WTC11 (cell line): Measurements from ENCODE around the gene TLR3. TPM values are rescaled to one million over a fixed set of nuclear protein-coding genes. Genes with fewer than 3 reads are reported as not detected.

Source experiments
- ATAC-seq: fragments of 200-7000 bp; cut with Tn5 transposase; 2 replicates; pipeline ENCODE4 v1.10.0; 2021; ENCODE audit warnings: mild to moderate bottlenecking, moderate library complexity
- CTCF ChIA-PET: fragments of 300-600 bp; sonication (Branson Sonifier 250); formaldehyde crosslinking; loops from one replicate; lab custom pipeline; 2021; ENCODE audit warnings: antibody characterized with exemption; lab: Charles Lee
- POLR2A ChIA-PET: fragments of 350-600 bp; sonication (Branson Sonifier 250); formaldehyde crosslinking; loops from one replicate; lab custom pipeline; 2021; ENCODE audit warnings: antibody characterized with exemption; lab: Charles Lee
- DNase-seq: peaks from one replicate; pipeline ENCODE4 v3.0.0; 2021; ENCODE audit warnings: low spot score
- H3K27ac Mint-ChIP-seq: 2 replicates; pipeline ENCODE4 v1.8.0; 2021; ENCODE audit warnings: mixed read lengths
- H3K27me3 Mint-ChIP-seq: 2 replicates; pipeline ENCODE4 v1.8.0; 2021; ENCODE audit warnings: low read depth, mild to moderate bottlenecking, moderate library complexity, mixed read lengths
- H3K36me3 Mint-ChIP-seq: 2 replicates; pipeline ENCODE4 v1.8.0; 2021; ENCODE audit warnings: mixed read lengths
- H3K4me1 Mint-ChIP-seq: 2 replicates; pipeline ENCODE4 v1.8.0; 2022; ENCODE audit warnings: mixed read lengths
- H3K4me3 Mint-ChIP-seq: 2 replicates; pipeline ENCODE4 v1.8.0; 2021; ENCODE audit warnings: mild to moderate bottlenecking, moderate library complexity, mixed read lengths
- H3K9me3 Mint-ChIP-seq: 2 replicates; pipeline ENCODE4 v1.8.0; 2021; ENCODE audit warnings: mixed read lengths
- EMX1 ChIP-seq: fragments of 250-450 bp; sonication (Bioruptor Pico); IDR thresholded peaks from 2 replicates; pipeline ENCODE4 v1.8.0; 2021; ENCODE audit warnings: mild to moderate bottlenecking
- KAT7 ChIP-seq: sonication (generic); formaldehyde crosslinking; IDR thresholded peaks from 2 replicates; pipeline ENCODE4 v1.8.1; 2023; ENCODE audit warnings: missing genetic modification reagents, mild to moderate bottlenecking, borderline replicate concordance
- MYBL2 ChIP-seq: sonication (generic); formaldehyde crosslinking; IDR thresholded peaks from 2 replicates; pipeline ENCODE4 v1.8.1; 2023; ENCODE audit warnings: mild to moderate bottlenecking, moderate library complexity, missing genetic modification reagents
- NR1H2 ChIP-seq: sonication (generic); formaldehyde crosslinking; IDR thresholded peaks from 2 replicates; pipeline ENCODE4 v1.9.0; 2021; ENCODE audit warnings: mild to moderate bottlenecking, moderate library complexity, missing genetic modification reagents
- TCF7 ChIP-seq: sonication (generic); formaldehyde crosslinking; IDR thresholded peaks from 2 replicates; pipeline ENCODE4 v1.8.0; 2022; ENCODE audit warnings: mild to moderate bottlenecking, low read depth, missing genetic modification reagents, moderate library complexity
- ZBTB21 ChIP-seq: sonication (generic); formaldehyde crosslinking; IDR thresholded peaks from 2 replicates; pipeline ENCODE4 v1.8.1; 2023; ENCODE audit warnings: mild to moderate bottlenecking, missing genetic modification reagents, borderline replicate concordance
- ZNF138 ChIP-seq: sonication (generic); formaldehyde crosslinking; conservative IDR thresholded peaks from 2 replicates; pipeline ENCODE4 v1.8.1; 2022; ENCODE audit warnings: mild to moderate bottlenecking, moderate library complexity, missing genetic modification reagents
- ZNF263 ChIP-seq: sonication (generic); formaldehyde crosslinking; IDR thresholded peaks from 2 replicates; pipeline ENCODE4 v1.8.1; 2022; ENCODE audit warnings: low read depth, mild to moderate bottlenecking, moderate library complexity, missing genetic modification reagents
- ZNF671 ChIP-seq: fragments of 250-450 bp; sonication (Bioruptor Pico); IDR thresholded peaks from 2 replicates; pipeline ENCODE4 v1.8.0; 2021; ENCODE audit warnings: mild to moderate bottlenecking
- total RNA-seq: library from RNA; stranded (reverse); gene quantifications from 3 replicates; pipeline ENCODE4 v1.2.3, GENCODE V29; 2021
- TF ChIP-seq, protein P1 (sequence below): sonication (generic); formaldehyde crosslinking; IDR thresholded peaks from 2 replicates; pipeline ENCODE4 v1.8.1; 2023; ENCODE audit warnings: mild to moderate bottlenecking, moderate library complexity, missing genetic modification reagents
- TF ChIP-seq, protein P2 (sequence below): sonication (generic); formaldehyde crosslinking; IDR thresholded peaks from 2 replicates; pipeline ENCODE4 v1.8.0; 2022; ENCODE audit warnings: mild to moderate bottlenecking, missing genetic modification reagents
- TF ChIP-seq, protein P3 (sequence below): fragments of 200-600 bp; IDR thresholded peaks from 2 replicates; pipeline ENCODE4 v1.8.0; 2022; ENCODE audit warnings: antibody characterized with exemption
- TF ChIP-seq, protein P4 (sequence below): sonication (generic); formaldehyde crosslinking; IDR thresholded peaks from 2 replicates; pipeline ENCODE4 v1.8.0; 2023; ENCODE audit warnings: missing genetic modification reagents, mild to moderate bottlenecking, borderline replicate concordance

The TLR3 gene
- total RNA-seq, 1 experiment from 2014 or later, result 1.8 TPM

DNA sequence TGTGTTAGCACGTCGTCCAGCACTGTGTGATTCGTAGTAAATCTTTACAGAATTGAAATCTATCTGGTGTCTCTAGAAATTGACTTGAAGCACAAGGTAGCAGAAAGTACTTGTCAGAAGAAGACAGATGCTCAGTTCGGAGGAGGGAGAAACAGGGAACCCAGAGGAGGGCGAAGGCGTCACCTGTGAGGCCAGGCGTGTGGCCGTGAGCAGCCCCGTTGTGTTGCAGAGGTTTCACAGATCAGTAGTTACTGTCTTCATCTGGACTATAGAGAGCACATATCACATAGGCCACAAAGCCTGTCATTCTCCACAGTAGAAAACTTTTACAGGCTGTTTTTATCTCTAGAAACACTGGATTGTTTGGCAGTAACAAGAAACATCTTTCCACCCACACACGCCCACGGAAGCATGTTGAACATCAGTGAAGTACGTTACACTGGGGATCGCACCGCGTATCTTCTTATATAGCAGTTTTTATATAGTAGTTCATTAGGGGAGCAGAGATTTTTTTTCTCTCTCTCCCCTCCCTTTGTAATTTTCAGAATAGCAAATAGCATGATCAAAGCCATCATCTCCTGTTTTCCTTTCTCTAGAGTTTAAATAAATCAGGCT lies 48.1 kb upstream of the TLR3 start:
- Mint-ChIP-seq H3K4me3 (no peak overlapping the region), H3K27ac (no peak overlapping the region)
- POLR2A ChIA-PET, result interaction anchor here (0.6 kb wide), 2 partner anchors 48 to 374 kb away, joined by 4 read pairs; no protein-coding TSS in a partner anchor
- TF ChIP-seq MYBL2 (no peak), ZNF138 (CRISPR knock-in tag) (no peak), KAT7 (CRISPR knock-in tag) (no peak)
- TF ChIP-seq, all 79 proteins: peak for 0
- CTCF ChIA-PET, result interaction anchor here (0.6 to 1.7 kb wide), 25 partner anchors 8 to 549 kb away, joined by 3 to 78 read pairs (median 4); partner anchors contain the start of genes CCDC110, PDLIM3 and SORBS2
- Mint-ChIP-seq H3K9me3 (peaks cover 6% of the 10 kb centered on the region), H3K36me3 (peaks cover 3% of the 10 kb centered on the region), H3K4me1 (peaks cover 34% of the 10 kb centered on the region), H3K27me3 (peaks cover 7% of the 10 kb centered on the region)
- ATAC-seq, result no peak
- DNase-seq, result no peak

DNA sequence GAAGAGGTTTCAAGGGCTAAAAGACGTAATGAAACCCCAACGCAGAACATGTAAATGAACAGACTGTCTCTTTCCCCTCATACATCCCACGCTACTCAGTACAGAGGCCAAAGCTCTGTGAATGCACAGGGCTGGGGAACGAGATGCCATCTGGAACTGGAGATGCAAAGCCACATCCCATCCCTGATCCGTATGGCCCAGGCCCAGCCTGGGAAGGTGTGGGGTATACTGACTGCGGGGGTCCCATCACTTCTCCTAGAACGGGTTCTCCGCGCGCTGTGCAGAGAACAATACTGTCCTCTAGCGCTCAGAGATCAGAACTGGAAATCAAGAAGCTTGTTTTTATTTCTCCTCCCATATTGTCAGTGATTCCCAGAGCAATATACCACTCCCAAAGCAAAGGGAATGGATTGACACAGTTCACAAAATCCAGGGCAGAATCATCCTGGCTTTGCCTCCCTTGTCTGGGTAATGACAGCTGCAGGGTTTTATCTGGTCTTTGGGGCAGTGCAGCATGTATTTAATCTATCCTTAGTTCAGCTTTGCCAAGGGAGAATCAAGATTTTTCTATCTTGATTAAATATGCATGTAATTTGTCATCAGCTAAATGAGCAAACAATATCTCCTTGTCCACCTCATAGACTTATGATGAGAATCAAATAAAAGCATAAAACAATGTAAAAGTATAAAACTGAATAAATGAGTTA lies 47.3 kb upstream of the TLR3 start:
- Mint-ChIP-seq H3K36me3 (peaks cover 9% of the 10 kb centered on the region), H3K27me3 (peaks cover 7% of the 10 kb centered on the region), H3K4me1 (peaks cover 35% of the 10 kb centered on the region), H3K4me3 (no peak overlapping the region), H3K9me3 (peaks cover 7% of the 10 kb centered on the region), H3K27ac (no peak overlapping the region)
- POLR2A ChIA-PET, result interaction anchor here (0.6 kb wide), 3 partner anchors 49 to 375 kb away, joined by 3 to 4 read pairs (median 4); no protein-coding TSS in a partner anchor
- peak; percentile 73 for DNase-seq
- TF ChIP-seq ZBTB21 (CRISPR knock-in tag) (0 out of 2 replicates have a peak, but pooled peaks have one; percentile 35), ZNF671 (CRISPR knock-in tag) (no peak), ZNF263 (CRISPR knock-in tag) (no peak), NR1H2 (CRISPR knock-in tag) (no peak), TCF7 (CRISPR knock-in tag) (no peak), EMX1 (CRISPR knock-in tag) (no peak)
- TF ChIP-seq, protein P1, sequence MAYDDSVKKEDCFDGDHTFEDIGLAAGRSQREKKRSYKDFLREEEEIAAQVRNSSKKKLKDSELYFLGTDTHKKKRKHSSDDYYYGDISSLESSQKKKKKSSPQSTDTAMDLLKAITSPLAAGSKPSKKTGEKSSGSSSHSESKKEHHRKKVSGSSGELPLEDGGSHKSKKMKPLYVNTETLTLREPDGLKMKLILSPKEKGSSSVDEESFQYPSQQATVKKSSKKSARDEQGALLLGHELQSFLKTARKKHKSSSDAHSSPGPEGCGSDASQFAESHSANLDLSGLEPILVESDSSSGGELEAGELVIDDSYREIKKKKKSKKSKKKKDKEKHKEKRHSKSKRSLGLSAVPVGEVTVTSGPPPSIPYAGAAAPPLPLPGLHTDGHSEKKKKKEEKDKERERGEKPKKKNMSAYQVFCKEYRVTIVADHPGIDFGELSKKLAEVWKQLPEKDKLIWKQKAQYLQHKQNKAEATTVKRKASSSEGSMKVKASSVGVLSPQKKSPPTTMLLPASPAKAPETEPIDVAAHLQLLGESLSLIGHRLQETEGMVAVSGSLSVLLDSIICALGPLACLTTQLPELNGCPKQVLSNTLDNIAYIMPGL (CRISPR knock-in tag), result 0 out of 2 replicates have a peak, but pooled peaks have one; percentile 46
- TF ChIP-seq, protein P2, sequence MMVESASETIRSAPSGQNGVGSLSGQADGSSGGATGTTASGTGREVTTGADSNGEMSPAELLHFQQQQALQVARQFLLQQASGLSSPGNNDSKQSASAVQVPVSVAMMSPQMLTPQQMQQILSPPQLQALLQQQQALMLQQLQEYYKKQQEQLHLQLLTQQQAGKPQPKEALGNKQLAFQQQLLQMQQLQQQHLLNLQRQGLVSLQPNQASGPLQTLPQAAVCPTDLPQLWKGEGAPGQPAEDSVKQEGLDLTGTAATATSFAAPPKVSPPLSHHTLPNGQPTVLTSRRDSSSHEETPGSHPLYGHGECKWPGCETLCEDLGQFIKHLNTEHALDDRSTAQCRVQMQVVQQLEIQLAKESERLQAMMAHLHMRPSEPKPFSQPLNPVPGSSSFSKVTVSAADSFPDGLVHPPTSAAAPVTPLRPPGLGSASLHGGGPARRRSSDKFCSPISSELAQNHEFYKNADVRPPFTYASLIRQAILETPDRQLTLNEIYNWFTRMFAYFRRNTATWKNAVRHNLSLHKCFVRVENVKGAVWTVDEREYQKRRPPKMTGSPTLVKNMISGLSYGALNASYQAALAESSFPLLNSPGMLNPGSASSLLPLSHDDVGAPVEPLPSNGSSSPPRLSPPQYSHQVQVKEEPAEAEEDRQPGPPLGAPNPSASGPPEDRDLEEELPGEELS (CRISPR knock-in tag), result no peak
- TF ChIP-seq, protein P3, sequence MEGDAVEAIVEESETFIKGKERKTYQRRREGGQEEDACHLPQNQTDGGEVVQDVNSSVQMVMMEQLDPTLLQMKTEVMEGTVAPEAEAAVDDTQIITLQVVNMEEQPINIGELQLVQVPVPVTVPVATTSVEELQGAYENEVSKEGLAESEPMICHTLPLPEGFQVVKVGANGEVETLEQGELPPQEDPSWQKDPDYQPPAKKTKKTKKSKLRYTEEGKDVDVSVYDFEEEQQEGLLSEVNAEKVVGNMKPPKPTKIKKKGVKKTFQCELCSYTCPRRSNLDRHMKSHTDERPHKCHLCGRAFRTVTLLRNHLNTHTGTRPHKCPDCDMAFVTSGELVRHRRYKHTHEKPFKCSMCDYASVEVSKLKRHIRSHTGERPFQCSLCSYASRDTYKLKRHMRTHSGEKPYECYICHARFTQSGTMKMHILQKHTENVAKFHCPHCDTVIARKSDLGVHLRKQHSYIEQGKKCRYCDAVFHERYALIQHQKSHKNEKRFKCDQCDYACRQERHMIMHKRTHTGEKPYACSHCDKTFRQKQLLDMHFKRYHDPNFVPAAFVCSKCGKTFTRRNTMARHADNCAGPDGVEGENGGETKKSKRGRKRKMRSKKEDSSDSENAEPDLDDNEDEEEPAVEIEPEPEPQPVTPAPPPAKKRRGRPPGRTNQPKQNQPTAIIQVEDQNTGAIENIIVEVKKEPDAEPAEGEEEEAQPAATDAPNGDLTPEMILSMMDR, result peak; percentile 58
- CTCF ChIA-PET, result interaction anchor here (0.6 to 1.7 kb wide), 50 partner anchors 8 to 1372 kb away, joined by 3 to 78 read pairs (median 4); partner anchors contain the start of genes CASP3, CCDC110, PDLIM3 and PRIMPOL
- peak; percentile 97 for ATAC-seq

DNA sequence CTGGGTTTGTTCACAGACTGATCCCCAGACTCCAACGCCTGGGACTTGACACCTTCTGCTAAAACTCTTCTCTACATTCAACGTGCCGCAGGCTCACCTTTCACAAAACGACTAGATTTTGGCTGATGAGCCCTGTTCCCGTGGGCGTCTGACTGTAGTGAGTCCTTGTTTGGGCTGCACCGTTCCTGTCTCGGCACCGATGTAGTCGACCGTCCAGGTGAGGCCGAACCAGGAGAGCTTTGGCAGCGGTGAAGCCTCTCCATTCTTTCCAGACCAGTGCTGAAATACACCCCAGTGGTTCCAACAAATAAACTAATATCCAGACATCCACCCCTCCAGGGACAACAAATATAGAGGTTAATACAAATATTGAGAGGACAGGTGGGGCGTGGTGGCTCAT lies 45.0 kb upstream of the TLR3 start:
- POLR2A ChIA-PET, result no interaction called here
- no peak overlapping the region for H3K27ac Mint-ChIP-seq
- TF ChIP-seq, protein P4, sequence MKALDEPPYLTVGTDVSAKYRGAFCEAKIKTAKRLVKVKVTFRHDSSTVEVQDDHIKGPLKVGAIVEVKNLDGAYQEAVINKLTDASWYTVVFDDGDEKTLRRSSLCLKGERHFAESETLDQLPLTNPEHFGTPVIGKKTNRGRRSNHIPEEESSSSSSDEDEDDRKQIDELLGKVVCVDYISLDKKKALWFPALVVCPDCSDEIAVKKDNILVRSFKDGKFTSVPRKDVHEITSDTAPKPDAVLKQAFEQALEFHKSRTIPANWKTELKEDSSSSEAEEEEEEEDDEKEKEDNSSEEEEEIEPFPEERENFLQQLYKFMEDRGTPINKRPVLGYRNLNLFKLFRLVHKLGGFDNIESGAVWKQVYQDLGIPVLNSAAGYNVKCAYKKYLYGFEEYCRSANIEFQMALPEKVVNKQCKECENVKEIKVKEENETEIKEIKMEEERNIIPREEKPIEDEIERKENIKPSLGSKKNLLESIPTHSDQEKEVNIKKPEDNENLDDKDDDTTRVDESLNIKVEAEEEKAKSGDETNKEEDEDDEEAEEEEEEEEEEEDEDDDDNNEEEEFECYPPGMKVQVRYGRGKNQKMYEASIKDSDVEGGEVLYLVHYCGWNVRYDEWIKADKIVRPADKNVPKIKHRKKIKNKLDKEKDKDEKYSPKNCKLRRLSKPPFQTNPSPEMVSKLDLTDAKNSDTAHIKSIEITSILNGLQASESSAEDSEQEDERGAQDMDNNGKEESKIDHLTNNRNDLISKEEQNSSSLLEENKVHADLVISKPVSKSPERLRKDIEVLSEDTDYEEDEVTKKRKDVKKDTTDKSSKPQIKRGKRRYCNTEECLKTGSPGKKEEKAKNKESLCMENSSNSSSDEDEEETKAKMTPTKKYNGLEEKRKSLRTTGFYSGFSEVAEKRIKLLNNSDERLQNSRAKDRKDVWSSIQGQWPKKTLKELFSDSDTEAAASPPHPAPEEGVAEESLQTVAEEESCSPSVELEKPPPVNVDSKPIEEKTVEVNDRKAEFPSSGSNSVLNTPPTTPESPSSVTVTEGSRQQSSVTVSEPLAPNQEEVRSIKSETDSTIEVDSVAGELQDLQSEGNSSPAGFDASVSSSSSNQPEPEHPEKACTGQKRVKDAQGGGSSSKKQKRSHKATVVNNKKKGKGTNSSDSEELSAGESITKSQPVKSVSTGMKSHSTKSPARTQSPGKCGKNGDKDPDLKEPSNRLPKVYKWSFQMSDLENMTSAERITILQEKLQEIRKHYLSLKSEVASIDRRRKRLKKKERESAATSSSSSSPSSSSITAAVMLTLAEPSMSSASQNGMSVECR (CRISPR knock-in tag), result no peak

More for the DNA sequence above, 45.0 kb upstream of the TLR3 start:
- no peak overlapping the region for H3K4me3 Mint-ChIP-seq
- H3K9me3 Mint-ChIP-seq, result peaks cover 16% of the 10 kb centered on the region
- peaks cover 33% of the 10 kb centered on the region for H3K4me1 Mint-ChIP-seq
- CTCF ChIA-PET, result interaction anchor here (2.4 kb wide), 1 partner anchor 14 kb away, joined by 15 read pairs; no protein-coding TSS in a partner anchor
- ATAC-seq (no peak), DNase-seq (no peak)
- peaks cover 7% of the 10 kb centered on the region for H3K27me3 Mint-ChIP-seq
- peaks cover 25% of the 10 kb centered on the region for H3K36me3 Mint-ChIP-seq
